Left ventricle myocardium superior (tissue), 1 donor: Measurements from ENCODE around the gene SAFB2. TPM values are rescaled to one million over a fixed set of nuclear protein-coding genes. Genes with fewer than 3 reads are reported as not detected.
A peak's percentile ranks its signal among the peaks of the same experiment; 100 is the strongest.

Experiments
- ATAC-seq: fragments of 200-7000 bp; cut with Tn5 transposase; one replicate; pipeline ENCODE4 v1.9.1; 2020; ENCODE audit warnings: mild to moderate bottlenecking, moderate library complexity
- DNase-seq: peaks from one replicate; pipeline ENCODE4 v3.0.0-alpha.2; 2020
- intact Hi-C: fragments of 100-400 bp; cut with micrococcal nuclease; formaldehyde crosslinking; loops from one replicate; pipeline ENCODE4 v1.11.0; 2022
- long read RNA-seq: library from polyadenylated mRNA; unstranded; transcript quantifications from one replicate; pipeline ENCODE4 v2.0.0, GENCODE V29; 2021
- total RNA-seq: library from RNA; stranded (reverse); fragmentation: NEBNext Ultra II Directional; extraction: Animal tissue kit (Norgen Biotek cat#: 25700); gene quantifications from one replicate; pipeline ENCODE4 v1.2.1, GENCODE V29; 2021
- donor health status: DM: no; HTN: yes; CAD: no; lungs with severe emphysema.

The SAFB2 gene
- total RNA-seq, result 45.9 TPM
- long read RNA-seq, partial matches to known transcripts, result 35 of 44 reads
- long read RNA-seq, other reads (novel, unspliced or antisense), result 5 of 44 reads

DNA sequence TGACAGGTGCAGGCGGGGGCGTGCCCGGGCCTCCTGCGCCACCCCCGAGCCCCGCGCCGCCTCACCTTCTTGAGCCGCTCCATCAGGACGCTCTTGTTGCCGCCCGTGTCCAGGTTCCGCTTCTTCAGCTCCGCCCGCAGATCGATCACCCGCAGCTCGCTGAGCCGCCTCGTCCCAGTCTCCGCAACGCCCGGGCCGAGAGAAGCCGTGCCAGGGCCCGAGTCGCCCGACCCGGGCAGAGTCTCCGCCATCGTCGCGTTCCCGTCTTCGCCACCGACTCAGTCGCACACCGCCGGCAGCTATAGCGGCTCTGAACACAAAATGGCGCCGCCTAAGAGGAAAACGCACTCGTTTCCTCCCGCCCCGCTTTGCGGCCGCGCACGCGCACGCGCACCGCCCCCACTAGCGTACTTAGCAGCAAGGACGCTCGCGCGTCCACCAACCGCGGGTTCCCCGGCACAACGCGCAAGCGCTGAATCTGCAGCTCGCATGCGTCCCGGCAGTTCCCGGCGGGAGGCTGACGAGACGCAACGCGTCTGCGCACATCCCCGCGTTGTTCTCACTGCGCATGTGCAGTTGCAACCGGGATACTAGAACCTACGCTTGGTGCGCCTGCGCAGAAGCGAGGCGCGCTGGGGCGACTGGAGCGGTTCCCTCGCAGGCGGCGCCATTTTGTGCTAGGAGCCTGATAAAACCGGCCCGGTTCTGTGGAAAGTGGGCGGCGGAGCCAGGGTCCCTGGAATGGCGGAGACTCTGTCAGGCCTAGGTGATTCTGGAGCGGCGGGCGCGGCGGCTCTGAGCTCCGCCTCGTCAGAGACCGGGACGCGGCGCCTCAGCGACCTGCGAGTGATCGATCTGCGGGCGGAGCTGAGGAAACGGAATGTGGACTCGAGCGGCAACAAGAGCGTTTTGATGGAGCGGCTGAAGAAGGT, at the start of gene SAFB2, which contains the start of gene SAFB:
Gene SAFB2 (minus strand): TSS at position 312 of the 932 bp plus-strand sequence. CDS start 61 bp downstream, at position 251.
Gene SAFB (plus strand): TSS at position 619 of the 932 bp plus-strand sequence. CDS start 123 bp downstream, at position 742.
- peak; percentile 100 for DNase-seq
- intact Hi-C loops, result no loop called here
- peak; percentile 94 for ATAC-seq

DNA sequence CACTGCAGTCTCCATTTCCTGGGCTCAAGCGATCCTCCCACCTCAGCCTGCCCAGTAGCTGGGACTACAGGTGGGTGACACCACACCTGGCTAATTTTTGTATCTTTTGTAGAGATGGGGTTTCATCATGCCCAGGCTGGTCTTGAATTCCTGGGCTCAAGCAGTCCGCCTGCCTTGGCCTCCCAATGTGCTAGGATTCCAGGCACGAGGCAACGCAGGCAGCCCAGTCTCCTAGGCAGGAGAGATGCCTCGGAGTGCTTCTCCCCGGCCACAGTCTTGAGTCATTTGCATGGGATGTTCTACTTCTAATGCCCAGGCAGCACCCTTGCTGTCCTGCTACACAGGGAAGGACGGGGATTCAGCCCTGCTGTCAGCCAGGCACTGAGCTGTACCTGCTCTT, 49.0 kb upstream of the SAFB2 start:
- DNase-seq, result no peak
- intact Hi-C loops, result no loop called here
- no peak for ATAC-seq

DNA sequence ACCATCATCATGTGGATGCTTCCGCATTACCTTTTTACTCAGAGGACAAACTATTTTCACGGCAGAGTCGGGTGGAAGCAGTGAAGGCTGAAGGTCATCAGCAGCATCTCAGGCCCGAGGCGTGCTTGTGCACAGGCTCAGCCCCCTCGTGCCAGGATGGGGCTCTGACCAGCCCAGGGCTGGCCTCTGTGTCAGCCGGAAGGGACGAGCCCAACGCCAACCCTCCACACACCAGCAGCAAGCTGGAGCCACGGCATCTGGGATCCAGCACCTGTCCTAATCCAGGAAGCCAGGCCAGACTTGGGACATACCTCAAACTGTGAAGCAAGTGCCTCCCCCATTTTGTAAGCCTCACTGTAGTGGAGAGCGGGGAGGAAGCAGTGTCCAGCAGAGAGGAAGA, 46.6 kb upstream of the SAFB2 start:
- intact Hi-C loops, result no loop called here
- ATAC-seq (no peak), DNase-seq (no peak)

DNA sequence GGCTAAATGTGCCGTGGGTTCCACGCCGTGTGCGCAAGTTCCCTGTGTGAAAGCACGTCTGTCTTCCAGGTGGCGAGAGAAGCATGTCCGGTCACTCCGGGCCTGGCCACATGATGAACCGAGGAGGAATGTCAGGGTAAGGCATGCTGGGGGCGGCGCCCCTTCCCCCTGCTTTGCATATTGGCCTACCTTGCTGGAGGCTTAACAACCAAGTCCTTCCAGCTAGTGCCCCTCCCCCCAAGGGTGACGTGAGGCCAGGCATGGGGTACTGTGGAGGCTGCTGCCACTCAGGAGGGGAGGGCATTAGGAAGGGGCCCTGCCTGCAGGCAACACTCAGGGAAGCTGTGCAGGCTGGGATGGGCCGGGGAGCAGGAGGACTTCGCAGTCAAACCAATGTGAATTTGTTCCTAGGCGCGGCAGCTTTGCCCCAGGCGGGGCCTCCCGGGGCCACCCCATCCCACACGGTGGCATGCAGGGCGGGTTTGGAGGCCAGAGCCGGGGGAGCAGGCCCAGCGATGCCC, 45.2 kb upstream of the SAFB2 start:
- DNase-seq (no peak), ATAC-seq (peak; percentile 12)
- intact Hi-C loops, result no loop called here

DNA sequence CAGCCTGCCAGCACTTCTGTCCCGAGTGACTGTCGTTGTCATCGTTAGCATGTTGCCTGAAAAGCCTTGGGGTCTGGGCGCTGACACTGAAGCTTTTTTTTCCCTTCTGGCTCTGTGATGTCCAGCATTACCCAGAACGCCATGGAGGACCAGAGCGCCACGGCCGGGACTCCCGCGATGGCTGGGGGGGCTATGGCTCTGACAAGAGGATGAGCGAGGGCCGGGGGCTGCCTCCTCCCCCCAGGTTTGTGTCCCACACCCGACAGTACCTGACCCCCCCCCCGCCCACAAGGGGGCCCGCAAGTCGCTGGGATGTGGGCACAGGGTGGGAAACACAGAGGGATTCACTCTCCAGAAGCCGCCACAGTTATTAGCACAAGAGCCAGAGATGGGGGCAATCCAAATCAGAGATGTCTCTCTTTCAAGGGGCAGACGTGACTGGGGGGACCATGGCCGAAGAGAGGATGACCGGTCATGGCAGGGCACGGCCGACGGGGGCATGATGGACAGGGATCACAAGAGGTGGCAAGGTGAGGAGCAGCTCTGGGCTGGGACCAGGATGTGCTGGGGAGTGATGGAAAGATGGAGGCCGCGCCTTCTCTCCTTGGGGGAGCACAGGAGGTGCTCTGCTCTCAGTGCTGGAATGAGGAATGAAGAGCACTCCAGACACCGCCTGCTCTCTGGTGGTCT, 44.5 kb upstream of the SAFB2 start:
- ATAC-seq, result no peak
- no peak for DNase-seq
- intact Hi-C loops, result no loop called here

DNA sequence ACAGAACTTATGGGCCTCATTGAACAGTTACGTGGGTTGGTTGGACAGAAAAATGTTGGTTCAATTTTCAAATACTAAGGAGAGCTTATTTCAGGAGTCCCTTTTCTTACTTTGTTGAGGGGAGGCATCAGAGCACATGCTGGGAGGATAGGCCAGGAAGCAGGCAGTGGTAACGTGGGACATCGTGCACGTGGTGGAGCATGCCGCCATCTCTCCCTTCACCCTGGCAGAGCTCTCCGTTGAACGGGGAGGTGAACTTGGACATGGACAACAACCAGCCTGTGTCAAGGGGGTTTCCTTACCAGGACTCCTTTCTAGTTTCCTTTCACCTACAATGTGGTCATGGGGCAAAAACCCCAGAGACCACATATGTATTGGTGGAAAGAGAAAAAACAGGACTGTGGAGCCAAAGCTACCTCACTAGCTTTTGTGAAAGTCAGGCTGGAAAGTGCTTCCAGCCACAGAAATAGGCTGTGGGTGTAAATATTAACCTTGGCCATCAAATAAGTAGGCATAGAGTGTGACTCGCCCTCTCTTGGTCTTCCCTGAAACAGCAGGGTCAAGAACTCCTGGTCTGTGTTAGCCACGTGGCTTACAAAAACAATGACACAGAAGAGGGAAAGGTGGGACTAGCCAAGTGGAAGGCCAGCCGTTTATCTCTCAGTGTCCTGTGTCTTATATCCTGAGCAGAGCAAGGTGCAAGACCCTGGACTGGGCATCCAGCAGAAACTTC, 43.4 kb upstream of the SAFB2 start:
- no peak for ATAC-seq
- DNase-seq, result no peak
- intact Hi-C loops, result no loop called here

DNA sequence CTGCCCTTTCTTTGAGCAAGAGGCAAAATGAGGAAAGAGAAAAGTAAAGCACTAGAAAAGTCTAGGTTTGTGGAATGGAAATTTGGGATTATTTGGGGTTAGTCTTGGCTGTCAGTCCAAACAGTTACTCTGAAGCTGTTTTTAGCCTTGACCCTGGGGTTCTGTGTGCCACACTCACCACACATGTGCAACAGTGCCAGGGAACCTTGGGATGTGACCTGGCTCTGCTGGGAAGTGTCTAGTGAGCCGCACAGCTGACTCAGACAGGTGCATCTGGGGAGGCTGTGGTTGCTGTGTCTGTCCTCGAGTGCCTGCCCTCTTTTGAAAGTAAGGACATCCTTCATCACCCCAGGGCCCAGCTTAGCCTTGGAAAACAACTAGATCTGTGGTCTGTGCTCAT, 41.9 kb upstream of the SAFB2 start:
- DNase-seq, result no peak
- intact Hi-C loops, result no loop called here
- no peak for ATAC-seq

DNA sequence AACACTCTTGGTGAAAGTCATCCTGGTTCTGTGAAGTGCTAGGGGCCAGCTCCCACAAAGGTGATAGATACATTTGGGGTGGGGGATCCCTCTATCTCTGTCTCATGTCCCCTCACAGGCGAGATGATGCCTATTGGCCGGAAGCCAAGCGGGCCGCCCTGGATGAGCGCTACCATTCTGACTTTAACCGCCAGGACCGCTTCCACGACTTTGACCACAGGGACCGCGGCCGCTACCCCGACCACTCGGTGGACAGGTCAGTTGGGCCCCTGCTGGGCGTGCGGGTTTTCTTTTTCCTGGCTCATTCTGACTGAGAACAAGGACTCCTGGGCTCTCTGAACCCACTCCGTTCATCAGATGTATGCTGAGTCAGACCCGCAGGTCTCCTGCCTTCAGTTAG, 41.3 kb upstream of the SAFB2 start:
- no peak for DNase-seq

DNA sequence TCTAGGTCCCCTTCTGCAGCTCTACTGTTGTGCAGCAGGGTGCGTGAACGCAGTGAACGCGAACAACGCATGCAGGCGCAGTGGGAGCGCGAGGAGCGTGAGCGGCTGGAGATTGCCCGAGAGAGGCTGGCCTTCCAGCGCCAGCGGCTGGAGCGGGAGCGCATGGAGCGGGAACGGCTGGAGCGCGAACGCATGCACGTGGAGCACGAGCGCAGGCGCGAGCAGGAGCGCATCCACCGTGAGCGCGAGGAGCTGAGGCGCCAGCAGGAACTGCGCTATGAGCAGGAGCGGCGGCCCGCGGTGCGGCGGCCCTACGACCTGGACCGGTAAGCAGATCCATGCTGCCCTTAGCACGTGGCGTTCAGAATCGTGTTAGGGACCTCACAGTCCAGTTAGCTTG, 38.9 kb upstream of the SAFB2 start:
- intact Hi-C loops, result no loop called here
- DNase-seq (no peak), ATAC-seq (no peak)

More for the DNA sequence above, 41.3 kb upstream of the SAFB2 start:
- intact Hi-C loops, result no loop called here
- ATAC-seq, result no peak

DNA sequence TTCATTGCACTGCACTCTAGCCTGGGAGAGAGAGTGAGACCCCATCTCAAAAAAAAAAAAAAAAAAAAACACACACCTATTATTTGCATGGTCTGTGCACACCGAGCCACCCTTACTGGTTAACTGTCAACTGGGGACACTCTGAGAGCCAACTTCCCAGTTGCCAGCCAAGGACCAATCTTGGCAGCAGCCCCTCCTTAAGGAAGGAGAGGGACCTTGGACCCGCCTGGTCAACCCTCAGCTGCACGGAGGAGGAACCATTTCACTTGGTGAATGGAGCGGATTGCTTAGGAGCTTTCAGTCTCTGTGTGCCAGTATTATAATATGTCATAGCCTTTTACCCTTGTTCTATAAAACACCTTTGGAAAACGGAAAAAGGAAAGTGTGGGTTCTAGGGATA, 32.8 kb upstream of the SAFB2 start:
- DNase-seq (no peak), ATAC-seq (no peak)
- intact Hi-C loops, result no loop called here

DNA sequence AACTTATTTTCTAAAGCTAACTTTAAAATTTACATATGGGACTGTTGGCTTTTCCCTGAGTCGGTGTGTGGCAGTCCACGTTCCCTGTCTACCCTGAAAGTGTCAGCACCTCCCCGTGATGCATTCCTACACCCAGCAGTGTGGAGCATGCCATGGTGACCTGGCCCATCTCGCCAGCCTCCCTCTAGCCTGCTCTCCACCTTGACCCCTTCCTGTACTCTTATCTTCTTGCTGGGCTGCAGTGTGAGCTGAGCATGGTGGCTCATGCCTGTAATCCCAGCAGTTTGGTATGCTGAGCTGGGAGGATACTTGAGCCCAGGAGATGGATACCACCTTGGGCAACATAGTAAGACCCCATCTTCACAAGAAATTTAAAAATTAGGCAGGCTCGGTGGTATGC, 32.4 kb upstream of the SAFB2 start:
- ATAC-seq (no peak), DNase-seq (no peak)
- intact Hi-C loops, result no loop called here

DNA sequence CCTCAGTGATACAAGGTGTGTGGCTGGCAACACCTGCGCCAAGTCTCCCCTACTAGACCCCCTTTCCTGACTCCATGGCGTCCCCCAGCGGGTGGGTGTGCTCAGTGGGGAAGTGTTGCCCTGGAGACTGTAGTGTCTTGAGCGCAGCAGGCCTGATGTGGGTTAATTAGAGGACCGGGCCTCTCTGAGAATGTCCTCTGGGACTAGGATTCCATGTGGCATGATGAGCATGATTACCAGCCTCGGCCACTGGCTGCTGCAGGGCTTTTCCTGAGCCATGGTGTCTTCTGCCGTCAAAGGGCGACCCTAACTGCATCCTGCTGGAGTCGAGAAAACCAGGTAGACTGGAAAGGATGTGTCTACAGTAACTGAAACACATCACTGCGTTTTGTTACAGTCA, 29.7 kb upstream of the SAFB2 start:
- DNase-seq, result no peak

DNA sequence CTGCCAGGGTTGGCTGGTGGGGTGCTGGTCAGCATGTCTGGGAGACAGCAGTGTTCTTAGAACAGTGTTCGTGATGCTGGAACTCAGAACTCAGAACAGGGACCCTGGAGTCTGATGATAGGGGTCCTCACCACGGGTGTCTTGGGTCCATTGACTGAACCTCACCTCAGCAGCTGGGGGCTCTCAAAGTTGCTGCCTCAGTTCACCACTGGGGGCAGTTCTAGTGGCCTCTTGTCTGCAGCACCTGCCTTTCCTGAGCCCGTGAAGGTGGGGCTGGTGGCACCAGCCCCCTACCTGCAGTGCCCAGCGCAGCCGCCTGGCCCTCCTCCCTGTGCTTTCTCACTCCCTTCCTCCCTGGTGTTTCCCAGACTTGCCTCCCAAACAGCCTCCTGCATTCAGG, 28.8 kb upstream of the SAFB2 start:
- DNase-seq (no peak), ATAC-seq (no peak)
- intact Hi-C loops, result no loop called here

More for the DNA sequence above, 29.7 kb upstream of the SAFB2 start:
- ATAC-seq, result no peak
- intact Hi-C loops, result no loop called here

DNA sequence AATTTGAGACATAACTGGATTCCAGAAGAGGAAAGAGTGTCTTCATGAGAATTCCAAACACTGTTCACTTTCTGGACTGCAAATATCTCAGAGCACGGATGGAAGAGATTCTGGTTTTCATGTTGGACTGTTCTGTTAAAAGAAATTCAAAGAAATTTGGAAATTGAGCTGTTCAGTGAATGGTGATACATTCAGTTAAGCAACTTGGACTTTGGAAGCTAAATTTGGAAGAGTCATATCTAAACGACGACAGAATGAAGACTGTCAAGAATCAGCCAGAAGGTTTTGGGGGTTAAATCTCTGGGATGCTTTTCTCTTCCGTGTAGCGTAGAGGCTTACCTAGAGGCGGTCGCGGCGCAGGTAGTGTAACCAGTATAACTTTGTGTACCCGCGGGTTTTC, 25.9 kb upstream of the SAFB2 start:
- intact Hi-C loops, result no loop called here
- DNase-seq (no peak), ATAC-seq (no peak)

DNA sequence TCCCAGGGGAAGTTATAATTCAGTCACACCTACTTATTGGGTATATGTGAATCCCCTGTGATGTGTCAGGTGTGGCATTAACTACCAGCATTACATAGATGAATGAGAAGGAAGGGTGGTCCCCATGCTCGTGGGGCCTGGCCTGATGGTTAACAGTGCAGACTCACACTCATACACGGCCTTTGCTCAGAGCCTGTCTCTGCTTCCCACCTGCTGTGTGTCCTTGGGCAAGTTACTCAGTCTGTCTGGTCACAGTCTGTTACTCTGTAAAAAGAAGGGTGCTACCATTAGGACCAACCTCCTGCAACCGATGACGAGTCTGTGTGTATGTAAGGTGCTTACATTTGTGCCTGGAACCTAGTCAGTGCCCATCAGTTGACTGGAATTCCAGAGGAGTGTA, 24.1 kb upstream of the SAFB2 start:
- ATAC-seq (no peak), DNase-seq (no peak)
- intact Hi-C loops, result no loop called here

DNA sequence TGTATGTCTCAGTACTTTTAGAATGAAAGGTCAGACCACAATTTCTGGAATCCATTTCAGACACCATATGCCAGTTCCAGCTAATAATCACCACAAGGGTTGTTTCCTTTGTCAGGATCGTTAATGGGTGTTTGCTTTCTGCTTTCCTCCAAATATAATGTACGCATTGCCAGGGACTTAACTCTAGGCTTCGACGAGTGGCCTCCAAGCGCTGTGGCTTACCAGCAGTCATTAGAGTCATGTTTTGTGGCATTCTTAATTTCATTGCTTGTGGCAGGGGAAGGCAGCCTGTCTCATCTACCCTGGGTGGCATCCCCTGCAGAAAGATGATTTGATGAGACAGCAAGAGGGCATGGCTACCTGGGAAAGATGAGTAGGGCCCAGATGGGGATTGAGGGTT, 22.8 kb upstream of the SAFB2 start:
- ATAC-seq (no peak), DNase-seq (no peak)
- intact Hi-C loops, result no loop called here

DNA sequence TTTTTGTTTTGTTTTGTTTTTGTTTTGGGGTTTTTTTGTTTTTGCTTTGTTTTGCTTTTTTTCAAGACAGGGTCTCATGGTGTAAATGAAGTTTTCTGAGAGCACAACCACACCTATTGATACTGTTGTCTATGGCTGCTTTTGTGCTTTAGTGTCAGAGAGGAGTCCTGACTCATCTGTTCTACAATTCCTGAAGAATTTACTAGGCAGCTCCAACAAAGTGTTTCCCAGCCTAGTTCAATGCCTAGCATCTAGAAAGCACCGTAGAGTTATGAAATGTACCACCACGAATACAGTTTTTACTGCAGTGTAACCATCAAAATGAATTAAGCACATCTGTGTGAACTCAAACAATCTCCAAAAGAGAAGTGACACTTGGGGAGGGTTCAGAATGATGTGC, 21.5 kb upstream of the SAFB2 start:
- ATAC-seq, result no peak
- intact Hi-C loops, result no loop called here
- DNase-seq, result no peak

DNA sequence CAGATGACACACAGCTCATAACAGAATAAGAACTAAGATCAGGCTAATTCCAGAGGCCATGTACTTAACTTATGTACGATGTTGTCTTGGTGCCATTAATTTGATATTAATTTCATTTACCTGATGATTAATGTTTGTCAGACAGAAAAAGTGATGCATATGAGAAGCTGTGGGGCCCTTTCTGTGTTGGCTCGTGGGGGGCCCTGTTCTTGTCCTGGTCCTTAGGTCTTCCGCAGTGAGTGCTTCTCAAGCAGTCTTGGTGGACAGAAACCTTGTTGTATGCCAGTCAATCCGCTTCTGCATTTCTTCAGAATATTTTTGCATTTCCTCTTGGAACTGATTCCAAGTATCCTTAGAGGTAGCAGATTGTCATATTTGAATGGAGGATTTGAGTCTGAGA, 20.5 kb upstream of the SAFB2 start:
- no peak for DNase-seq
- intact Hi-C loops, result no loop called here
- no peak for ATAC-seq

DNA sequence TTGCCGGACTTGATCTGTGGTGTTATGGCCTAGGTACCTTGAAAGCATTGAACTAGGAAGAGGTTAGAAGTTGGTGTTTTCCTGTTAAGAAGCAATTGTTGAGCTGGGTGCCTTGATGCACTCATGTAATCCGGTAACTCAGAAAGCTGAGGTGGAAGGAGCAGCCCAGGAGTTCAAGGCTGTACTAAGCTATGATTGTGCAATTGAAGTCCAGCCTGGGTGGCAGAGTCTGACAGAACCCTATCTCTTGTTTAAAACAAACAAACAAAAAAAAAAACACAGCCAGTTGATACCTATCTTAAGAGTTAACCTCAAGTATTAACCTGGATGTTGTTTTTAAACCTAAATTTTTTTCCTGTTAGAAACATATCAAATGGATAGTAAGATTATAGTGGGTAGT, 19.6 kb upstream of the SAFB2 start:
- intact Hi-C loops, result no loop called here
- no peak for DNase-seq
- ATAC-seq, result no peak

DNA sequence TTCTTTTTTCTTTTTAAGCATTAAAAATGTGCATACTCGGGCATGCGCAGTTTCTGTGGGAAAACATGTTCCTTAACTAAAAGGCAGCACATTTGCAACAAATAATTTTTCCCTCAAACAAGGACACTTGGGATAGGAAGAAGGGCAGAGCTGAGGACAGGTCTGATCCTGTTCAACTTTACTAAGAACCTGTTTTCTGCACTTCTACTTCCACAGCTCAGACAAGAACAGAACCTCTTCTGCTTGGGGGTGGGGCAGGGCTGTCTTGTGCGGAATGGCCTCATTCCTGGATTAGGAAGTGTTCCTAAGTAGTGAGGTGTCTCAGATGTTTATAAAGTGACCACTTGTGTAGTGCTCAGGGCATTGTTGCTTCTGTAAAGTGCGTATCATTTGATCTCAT, 18.6 kb upstream of the SAFB2 start:
- DNase-seq (no peak), ATAC-seq (no peak)
- intact Hi-C loops, result no loop called here
